Spleen (tissue), 7 donors: Measurements from ENCODE around the gene NKX6-2.

Experiments
- CTCF ChIP-seq, 11 experiments: fragments of 200-600 bp in 7 of 11; fragments of 450-650 bp in 4 of 11; sonication (generic) in 4 of 11; IDR thresholded peaks in 8 of 11; conservative IDR thresholded peaks in 3 of 11; 1 replicate in 7 of 11; 2 replicates in 4 of 11; pipeline versions ENCODE4 v1.4.0 to v1.8.0; 2016 to 2021; ENCODE audit warnings: antibody characterized with exemption in 11 of 11, inconsistent platforms in 4 of 11, mild to moderate bottlenecking in 1 of 11
- POLR2A ChIP-seq, 3 donors: fragments of 450-650 bp; IDR thresholded peaks; one replicate each; pipeline ENCODE4 v1.5.1; 2017; ENCODE audit warnings: antibody characterized with exemption in 3 of 3, mild to moderate bottlenecking in 1 of 3
- donor health status: DM: no; HTN: no; CAD: no; lungs with moderate emphysema.
- donor health status: DM: no; HTN: no; CAD: no.
- donor health status: DM: no; HTN: no; CAD: no.

GRCh38 chr10:132781556-132781955 is 4.4 kb downstream of the NKX6-2 start:
- TF ChIP-seq CTCF (IDR thresholded peaks at IDR 0.05 in 8 of 11, conservative IDR thresholded peaks at IDR 0.05 in 3 of 11): no peak
- TF ChIP-seq POLR2A (IDR thresholded peaks at IDR 0.05): no peak
